HG03442 (cell line): ENCODE measurements around the gene PRICKLE1.

ENCODE experiments used
- ATAC-seq: cut with Tn5 transposase; IDR thresholded peaks from one replicate; pipeline ENCODE4 v1.9.1; 2021; ENCODE audit warnings: mild to moderate bottlenecking, moderate library complexity; ENCODE audit not compliant: unreplicated experiment

Gene PRICKLE1

GRCh38 chr12:42407306-42407705, 182.2 kb downstream of the PRICKLE1 start:
- ATAC-seq = no peak
